Measurements from ENCODE around the gene LGR6.

The LGR6 gene

DNA sequence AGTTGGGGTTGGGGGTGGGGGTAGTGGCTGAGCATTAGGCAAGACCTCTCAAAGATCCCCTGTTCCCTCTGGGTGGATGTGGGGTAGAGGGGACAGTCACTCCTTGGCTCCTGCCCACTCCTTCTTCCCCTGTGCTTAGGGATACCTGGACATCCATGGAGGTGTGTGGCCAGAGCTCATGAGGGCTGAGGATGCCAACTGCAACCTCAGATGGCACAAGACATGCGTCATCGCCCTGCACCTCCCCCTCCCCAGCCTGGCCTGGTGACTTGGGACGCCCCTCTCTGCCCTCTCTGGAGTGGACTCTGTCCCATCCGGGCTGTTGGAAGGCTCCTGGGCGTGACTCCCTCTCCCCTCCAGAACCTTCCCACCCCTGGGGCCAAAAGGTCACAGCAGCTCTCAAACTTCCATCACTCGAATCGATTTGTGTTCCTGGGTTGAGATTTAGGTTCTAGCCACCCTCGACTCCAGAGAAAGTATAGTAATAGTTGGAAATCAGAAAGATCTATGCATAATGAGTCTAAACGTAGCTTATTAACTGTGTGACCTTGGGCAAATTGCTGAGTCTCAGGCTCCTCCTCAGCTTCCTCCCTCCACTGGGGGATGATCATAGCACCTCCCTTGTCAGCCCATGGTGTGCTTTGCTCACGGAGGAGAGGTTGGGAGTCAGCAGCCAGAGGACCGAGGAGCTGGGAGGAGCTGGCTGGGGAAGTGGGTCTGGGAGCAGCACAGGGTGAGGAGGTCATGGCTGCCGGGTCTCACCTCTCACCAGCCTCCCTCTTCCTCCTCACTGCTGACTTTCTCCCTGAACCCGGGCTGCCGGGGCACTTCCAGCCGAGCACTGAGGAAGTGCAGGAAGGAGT lies 30.9 kb upstream of the LGR6 start:
- Histone ChIP-seq H3K27ac (ENCODE audit: poor library complexity, severe bottlenecking) (no peak overlapping the region), H3K36me3 (ENCODE audit: low read depth) (no peaks in the 10 kb centered on the region), H3K9me3 (ENCODE audit: severe bottlenecking) (no peaks in the 10 kb centered on the region), H3K4me3 (ENCODE audit: severe bottlenecking) (no peak overlapping the region), H3K4me1 (ENCODE audit: insufficient read depth, poor library complexity, severe bottlenecking) (no peaks in the 10 kb centered on the region), H3K27me3 (ENCODE audit: insufficient read depth, poor library complexity, severe bottlenecking) (no peaks in the 10 kb centered on the region)
- TF ChIP-seq, protein P1, sequence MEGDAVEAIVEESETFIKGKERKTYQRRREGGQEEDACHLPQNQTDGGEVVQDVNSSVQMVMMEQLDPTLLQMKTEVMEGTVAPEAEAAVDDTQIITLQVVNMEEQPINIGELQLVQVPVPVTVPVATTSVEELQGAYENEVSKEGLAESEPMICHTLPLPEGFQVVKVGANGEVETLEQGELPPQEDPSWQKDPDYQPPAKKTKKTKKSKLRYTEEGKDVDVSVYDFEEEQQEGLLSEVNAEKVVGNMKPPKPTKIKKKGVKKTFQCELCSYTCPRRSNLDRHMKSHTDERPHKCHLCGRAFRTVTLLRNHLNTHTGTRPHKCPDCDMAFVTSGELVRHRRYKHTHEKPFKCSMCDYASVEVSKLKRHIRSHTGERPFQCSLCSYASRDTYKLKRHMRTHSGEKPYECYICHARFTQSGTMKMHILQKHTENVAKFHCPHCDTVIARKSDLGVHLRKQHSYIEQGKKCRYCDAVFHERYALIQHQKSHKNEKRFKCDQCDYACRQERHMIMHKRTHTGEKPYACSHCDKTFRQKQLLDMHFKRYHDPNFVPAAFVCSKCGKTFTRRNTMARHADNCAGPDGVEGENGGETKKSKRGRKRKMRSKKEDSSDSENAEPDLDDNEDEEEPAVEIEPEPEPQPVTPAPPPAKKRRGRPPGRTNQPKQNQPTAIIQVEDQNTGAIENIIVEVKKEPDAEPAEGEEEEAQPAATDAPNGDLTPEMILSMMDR (IDR thresholded peaks at IDR 0.05; ENCODE audit: poor library complexity, severe bottlenecking): no peak
- ATAC-seq (ENCODE audit: low read depth): no peak
- DNase-seq (ENCODE audit: low spot score): no peak

DNA sequence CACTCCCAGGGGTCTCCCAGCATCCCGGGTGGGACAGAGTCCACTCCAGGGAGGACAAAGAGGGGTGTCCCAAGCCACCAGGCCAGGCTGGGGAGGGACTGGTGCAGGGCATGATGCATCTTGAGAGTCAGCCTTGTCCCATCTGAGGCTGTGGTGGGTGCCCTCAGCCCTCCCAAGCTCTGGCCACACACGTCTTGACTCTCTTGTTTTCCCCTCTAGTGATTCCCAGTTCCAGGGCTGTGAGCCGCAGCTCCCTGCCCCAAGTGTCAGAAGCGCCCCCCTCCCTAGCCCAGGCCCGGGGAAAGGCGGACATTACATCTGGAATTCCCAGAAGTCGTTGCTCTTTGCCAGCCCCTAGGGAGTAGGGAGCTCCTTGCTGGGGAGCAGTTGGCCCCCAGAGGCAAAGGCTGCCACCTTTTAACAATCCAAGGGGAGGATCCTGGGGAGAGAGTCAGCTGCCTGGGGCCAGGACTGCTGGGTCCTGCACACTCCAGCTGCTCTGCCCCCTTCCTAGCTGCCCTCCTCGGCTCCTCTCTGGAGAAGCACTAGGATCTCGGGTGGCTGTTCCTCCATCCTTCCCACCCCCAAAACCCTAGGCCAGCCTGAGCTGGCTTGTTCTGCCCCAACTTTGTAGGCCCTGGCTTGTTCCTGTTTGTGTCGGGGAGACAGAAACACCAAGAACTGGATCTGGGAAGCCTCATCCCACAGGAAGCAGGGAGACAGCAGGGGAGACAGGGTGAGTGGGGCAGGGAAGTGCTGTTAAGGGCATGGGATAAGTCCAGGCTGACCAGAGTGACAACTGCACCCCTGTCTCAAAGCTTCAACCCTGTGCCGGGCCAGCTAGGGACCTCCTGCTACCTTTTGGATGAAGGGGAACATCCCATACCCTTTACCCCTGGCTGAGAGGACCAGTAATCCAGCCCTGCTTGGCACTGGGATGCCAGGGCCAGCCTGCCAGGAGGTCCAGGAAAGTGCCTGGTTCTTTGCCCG lies 30.0 kb upstream of the LGR6 start:
- ATAC-seq (ENCODE audit: low read depth) (no peak), DNase-seq (ENCODE audit: low spot score) (no peak)
- Histone ChIP-seq H3K9me3 (ENCODE audit: severe bottlenecking) (no peaks in the 10 kb centered on the region), H3K27me3 (ENCODE audit: insufficient read depth, poor library complexity, severe bottlenecking) (no peaks in the 10 kb centered on the region), H3K27ac (ENCODE audit: poor library complexity, severe bottlenecking) (no peak overlapping the region), H3K4me3 (ENCODE audit: severe bottlenecking) (no peak overlapping the region), H3K4me1 (ENCODE audit: insufficient read depth, poor library complexity, severe bottlenecking) (no peaks in the 10 kb centered on the region), H3K36me3 (ENCODE audit: low read depth) (no peaks in the 10 kb centered on the region)
- TF ChIP-seq, protein P1 (IDR thresholded peaks at IDR 0.05; ENCODE audit: poor library complexity, severe bottlenecking): no peak

DNA sequence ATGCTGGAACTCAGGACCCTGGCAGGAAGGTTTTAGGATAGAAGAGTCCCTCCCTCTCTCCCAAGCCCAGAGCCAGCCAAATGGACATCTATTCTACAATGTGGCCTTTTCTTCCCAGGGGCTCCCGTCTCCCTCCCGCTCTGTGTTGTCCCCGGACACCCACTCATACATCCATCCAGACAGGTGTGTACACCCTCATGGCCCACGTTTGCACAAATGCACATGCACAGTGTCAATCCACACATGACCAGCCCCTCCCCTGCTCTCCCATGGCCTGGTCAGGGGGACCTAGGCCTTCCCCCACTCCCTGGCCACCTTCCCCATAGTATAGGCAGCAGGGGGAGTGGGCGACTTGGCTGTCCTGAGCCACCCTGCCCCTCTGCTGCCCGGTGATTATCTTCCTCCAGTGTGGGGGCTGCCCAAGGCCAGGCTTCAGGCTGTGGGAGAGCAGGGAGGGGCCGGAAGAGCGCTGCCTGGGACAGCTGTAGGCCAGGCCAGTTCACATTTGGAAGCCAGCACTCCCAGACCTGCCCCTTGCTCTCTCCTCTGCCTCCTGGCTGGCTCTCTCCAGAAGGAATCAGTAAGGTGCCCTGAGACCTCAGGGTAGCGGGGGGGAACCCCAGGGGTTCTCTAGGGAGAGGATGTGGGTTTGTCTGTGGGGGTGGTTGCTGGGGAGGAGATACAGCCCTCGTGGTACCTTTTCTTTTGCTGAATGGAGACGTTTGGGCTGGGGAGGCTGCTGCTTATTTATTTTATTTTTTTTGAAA lies 29.1 kb upstream of the LGR6 start:
- DNase-seq (ENCODE audit: low spot score): no peak
- Histone ChIP-seq H3K4me3 (ENCODE audit: severe bottlenecking) (no peak overlapping the region), H3K36me3 (ENCODE audit: low read depth) (no peaks in the 10 kb centered on the region), H3K27ac (ENCODE audit: poor library complexity, severe bottlenecking) (no peak overlapping the region), H3K27me3 (ENCODE audit: insufficient read depth, poor library complexity, severe bottlenecking) (no peaks in the 10 kb centered on the region), H3K9me3 (ENCODE audit: severe bottlenecking) (no peaks in the 10 kb centered on the region), H3K4me1 (ENCODE audit: insufficient read depth, poor library complexity, severe bottlenecking) (no peaks in the 10 kb centered on the region)
- no peak for ATAC-seq (ENCODE audit: low read depth)
- TF ChIP-seq, protein P1 (IDR thresholded peaks at IDR 0.05; ENCODE audit: poor library complexity, severe bottlenecking): no peak

DNA sequence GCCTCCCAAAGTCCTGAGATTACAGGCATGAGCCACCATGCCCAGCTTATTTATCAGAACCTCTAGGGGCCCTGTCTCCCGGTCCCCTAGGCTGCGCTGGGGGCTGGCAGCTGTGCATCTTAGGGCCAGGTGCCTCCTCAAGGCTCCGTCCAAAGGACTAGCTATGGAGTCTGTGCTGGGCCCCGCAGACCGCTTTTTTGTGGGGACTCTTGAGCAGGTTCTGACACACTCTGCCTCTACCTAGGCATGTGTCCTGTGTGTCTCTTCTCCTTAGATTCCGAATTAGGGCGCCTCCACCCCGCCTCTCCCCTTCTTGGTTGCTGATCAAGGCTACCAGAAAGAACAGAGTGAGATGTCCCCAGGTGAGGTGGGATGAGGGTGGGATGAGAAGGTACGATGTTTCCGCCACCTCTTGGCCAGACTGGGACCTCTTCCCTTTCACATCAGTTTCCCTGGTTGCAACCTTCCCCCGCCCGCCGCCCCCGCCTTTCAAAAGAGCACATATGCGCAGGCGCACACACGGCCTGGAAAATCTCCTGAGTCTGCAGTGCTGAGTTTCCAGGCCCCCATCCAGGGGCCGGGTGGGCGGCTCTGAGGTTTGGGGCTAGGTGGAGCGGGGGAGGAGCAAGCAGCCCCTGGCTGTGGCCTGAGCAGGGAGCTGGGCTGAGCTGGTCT lies 28.2 kb upstream of the LGR6 start:
- H3K27ac ChIP-seq (ENCODE audit: poor library complexity, severe bottlenecking): no peak overlapping the region
- peak; percentile 42 for DNase-seq (ENCODE audit: low spot score)
- no peaks in the 10 kb centered on the region for H3K36me3 ChIP-seq (ENCODE audit: low read depth)
- H3K4me3 ChIP-seq (ENCODE audit: severe bottlenecking): no peak overlapping the region
- no peak for ATAC-seq (ENCODE audit: low read depth)
- H3K4me1 ChIP-seq (ENCODE audit: insufficient read depth, poor library complexity, severe bottlenecking): no peaks in the 10 kb centered on the region
- H3K27me3 ChIP-seq (ENCODE audit: insufficient read depth, poor library complexity, severe bottlenecking): no peaks in the 10 kb centered on the region
- TF ChIP-seq, protein P1 (IDR thresholded peaks at IDR 0.05; ENCODE audit: poor library complexity, severe bottlenecking): no peak
- no peaks in the 10 kb centered on the region for H3K9me3 ChIP-seq (ENCODE audit: severe bottlenecking)

All from RWPE2 (cell line).